ENCODE measurements around the gene PLEKHM2.

PLEKHM2 gene

GRCh38 chr1:15708486-15709137 lies 24.5 kb downstream of the PLEKHM2 start:
- H3K36me3 ChIP-seq (ENCODE audit: control insufficient read depth in 1 of 2, insufficient read depth in 2 of 2, low read length in 2 of 2), result peaks cover 0 to 8% of the 10 kb centered on the region in 2 donors
- H3K27ac ChIP-seq (ENCODE audit: low read depth, low read length), result no peak overlapping the region
- no peaks in the 10 kb centered on the region for H3K27me3 ChIP-seq (ENCODE audit: control insufficient read depth in 1 of 2, insufficient read depth in 2 of 2, low read length in 2 of 2)
- H3K4me3 ChIP-seq (ENCODE audit: low read depth in 1 of 2, low read length in 2 of 2), result no peak overlapping the region
- no peaks in the 10 kb centered on the region for H3K9me3 ChIP-seq (ENCODE audit: control insufficient read depth in 1 of 2, low read length in 2 of 2)
- H3K9ac ChIP-seq (ENCODE audit: low read depth in 1 of 2, low read length in 2 of 2), result no peak overlapping the region
- H3K4me1 ChIP-seq (ENCODE audit: control insufficient read depth in 1 of 2, insufficient read depth in 2 of 2, low read length in 2 of 2), result peaks cover 9 to 12% of the 10 kb centered on the region in 2 donors

GRCh38 chr1:15709226-15709625 lies 25.1 kb downstream of the PLEKHM2 start:
- peaks cover 4 to 6% of the 10 kb centered on the region in 2 donors for H3K4me1 ChIP-seq (ENCODE audit: control insufficient read depth in 1 of 2, insufficient read depth in 2 of 2, low read length in 2 of 2)
- no peak overlapping the region for H3K9ac ChIP-seq (ENCODE audit: low read depth in 1 of 2, low read length in 2 of 2)
- H3K36me3 ChIP-seq (ENCODE audit: control insufficient read depth in 1 of 2, insufficient read depth in 2 of 2, low read length in 2 of 2), result peaks cover 0 to 8% of the 10 kb centered on the region in 2 donors
- no peak overlapping the region for H3K27ac ChIP-seq (ENCODE audit: low read depth, low read length)
- no peak overlapping the region for H3K4me3 ChIP-seq (ENCODE audit: low read depth in 1 of 2, low read length in 2 of 2)
- H3K27me3 ChIP-seq (ENCODE audit: control insufficient read depth in 1 of 2, insufficient read depth in 2 of 2, low read length in 2 of 2), result no peaks in the 10 kb centered on the region
- no peaks in the 10 kb centered on the region for H3K9me3 ChIP-seq (ENCODE audit: control insufficient read depth in 1 of 2, low read length in 2 of 2)

GRCh38 chr1:15712168-15712567 lies 28.0 kb downstream of the PLEKHM2 start:
- Histone ChIP-seq H3K27ac (ENCODE audit: low read depth, low read length) (no peak overlapping the region), H3K36me3 (ENCODE audit: control insufficient read depth in 1 of 2, insufficient read depth in 2 of 2, low read length in 2 of 2) (peaks cover 8 to 22% of the 10 kb centered on the region in 2 donors), H3K4me3 (ENCODE audit: low read depth in 1 of 2, low read length in 2 of 2) (no peak overlapping the region), H3K4me1 (ENCODE audit: control insufficient read depth in 1 of 2, insufficient read depth in 2 of 2, low read length in 2 of 2) (no peaks in the 10 kb centered on the region), H3K9me3 (ENCODE audit: control insufficient read depth in 1 of 2, low read length in 2 of 2) (no peaks in the 10 kb centered on the region), H3K27me3 (ENCODE audit: control insufficient read depth in 1 of 2, insufficient read depth in 2 of 2, low read length in 2 of 2) (no peaks in the 10 kb centered on the region), H3K9ac (ENCODE audit: low read depth in 1 of 2, low read length in 2 of 2) (no peak overlapping the region)

- H3K4me3 ChIP-seq (ENCODE audit: low read depth in 1 of 2, low read length in 2 of 2), result no peak overlapping the region
- no peak overlapping the region for H3K27ac ChIP-seq (ENCODE audit: low read depth, low read length)
- peaks cover 23 to 43% of the 10 kb centered on the region in 2 donors for H3K36me3 ChIP-seq (ENCODE audit: control insufficient read depth in 1 of 2, insufficient read depth in 2 of 2, low read length in 2 of 2)
- no peaks in the 10 kb centered on the region for H3K9me3 ChIP-seq (ENCODE audit: control insufficient read depth in 1 of 2, low read length in 2 of 2)
- no peaks in the 10 kb centered on the region for H3K27me3 ChIP-seq (ENCODE audit: control insufficient read depth in 1 of 2, insufficient read depth in 2 of 2, low read length in 2 of 2)
- H3K4me1 ChIP-seq (ENCODE audit: control insufficient read depth in 1 of 2, insufficient read depth in 2 of 2, low read length in 2 of 2), result no peaks in the 10 kb centered on the region
- no peak overlapping the region for H3K9ac ChIP-seq (ENCODE audit: low read depth in 1 of 2, low read length in 2 of 2)
Observed at GRCh38 chr1:15714406-15715136, 30.5 kb downstream of the PLEKHM2 start.

- no peaks in the 10 kb centered on the region for H3K9me3 ChIP-seq (ENCODE audit: control insufficient read depth in 1 of 2, low read length in 2 of 2)
- H3K4me3 ChIP-seq (ENCODE audit: low read depth in 1 of 2, low read length in 2 of 2), result no peak overlapping the region
- H3K27me3 ChIP-seq (ENCODE audit: control insufficient read depth in 1 of 2, insufficient read depth in 2 of 2, low read length in 2 of 2), result no peaks in the 10 kb centered on the region
- H3K9ac ChIP-seq (ENCODE audit: low read depth in 1 of 2, low read length in 2 of 2), result no peak overlapping the region
- H3K4me1 ChIP-seq (ENCODE audit: control insufficient read depth in 1 of 2, insufficient read depth in 2 of 2, low read length in 2 of 2), result no peaks in the 10 kb centered on the region
- peaks cover 29 to 68% of the 10 kb centered on the region in 2 donors for H3K36me3 ChIP-seq (ENCODE audit: control insufficient read depth in 1 of 2, insufficient read depth in 2 of 2, low read length in 2 of 2)
- no peak overlapping the region for H3K27ac ChIP-seq (ENCODE audit: low read depth, low read length)
Observed at GRCh38 chr1:15717418-15718125, 33.5 kb downstream of the PLEKHM2 start.

GRCh38 chr1:15718199-15718601 lies 34.1 kb downstream of the PLEKHM2 start:
- Histone ChIP-seq H3K4me1 (ENCODE audit: control insufficient read depth in 1 of 2, insufficient read depth in 2 of 2, low read length in 2 of 2) (no peaks in the 10 kb centered on the region), H3K4me3 (ENCODE audit: low read depth in 1 of 2, low read length in 2 of 2) (no peak overlapping the region), H3K27ac (ENCODE audit: low read depth, low read length) (no peak overlapping the region), H3K9me3 (ENCODE audit: control insufficient read depth in 1 of 2, low read length in 2 of 2) (no peaks in the 10 kb centered on the region), H3K9ac (ENCODE audit: low read depth in 1 of 2, low read length in 2 of 2) (no peak overlapping the region), H3K36me3 (ENCODE audit: control insufficient read depth in 1 of 2, insufficient read depth in 2 of 2, low read length in 2 of 2) (peaks cover 29 to 75% of the 10 kb centered on the region in 2 donors), H3K27me3 (ENCODE audit: control insufficient read depth in 1 of 2, insufficient read depth in 2 of 2, low read length in 2 of 2) (no peaks in the 10 kb centered on the region)

- Histone ChIP-seq H3K27me3 (ENCODE audit: control insufficient read depth in 1 of 2, insufficient read depth in 2 of 2, low read length in 2 of 2) (no peaks in the 10 kb centered on the region), H3K27ac (ENCODE audit: low read depth, low read length) (no peak overlapping the region), H3K4me1 (ENCODE audit: control insufficient read depth in 1 of 2, insufficient read depth in 2 of 2, low read length in 2 of 2) (no peaks in the 10 kb centered on the region), H3K4me3 (ENCODE audit: low read depth in 1 of 2, low read length in 2 of 2) (no peak overlapping the region), H3K9me3 (ENCODE audit: control insufficient read depth in 1 of 2, low read length in 2 of 2) (no peaks in the 10 kb centered on the region), H3K36me3 (ENCODE audit: control insufficient read depth in 1 of 2, insufficient read depth in 2 of 2, low read length in 2 of 2) (peaks cover 29 to 82% of the 10 kb centered on the region in 2 donors), H3K9ac (ENCODE audit: low read depth in 1 of 2, low read length in 2 of 2) (no peak overlapping the region)
Observed at GRCh38 chr1:15719381-15720120, 35.4 kb downstream of the PLEKHM2 start.

GRCh38 chr1:15720861-15721260 lies 36.7 kb downstream of the PLEKHM2 start:
- H3K9ac ChIP-seq (ENCODE audit: low read depth in 1 of 2, low read length in 2 of 2), result no peak overlapping the region
- peaks cover 36 to 88% of the 10 kb centered on the region in 2 donors for H3K36me3 ChIP-seq (ENCODE audit: control insufficient read depth in 1 of 2, insufficient read depth in 2 of 2, low read length in 2 of 2)
- no peaks in the 10 kb centered on the region for H3K27me3 ChIP-seq (ENCODE audit: control insufficient read depth in 1 of 2, insufficient read depth in 2 of 2, low read length in 2 of 2)
- no peaks in the 10 kb centered on the region for H3K4me1 ChIP-seq (ENCODE audit: control insufficient read depth in 1 of 2, insufficient read depth in 2 of 2, low read length in 2 of 2)
- no peak overlapping the region for H3K4me3 ChIP-seq (ENCODE audit: low read depth in 1 of 2, low read length in 2 of 2)
- H3K9me3 ChIP-seq (ENCODE audit: control insufficient read depth in 1 of 2, low read length in 2 of 2), result no peaks in the 10 kb centered on the region
- H3K27ac ChIP-seq (ENCODE audit: low read depth, low read length), result no peak overlapping the region

GRCh38 chr1:15722411-15722810 lies 38.3 kb downstream of the PLEKHM2 start:
- no peak overlapping the region for H3K27ac ChIP-seq (ENCODE audit: low read depth, low read length)

More at GRCh38 chr1:15722411-15722810, 38.3 kb downstream of the PLEKHM2 start:
- Histone ChIP-seq H3K36me3 (ENCODE audit: control insufficient read depth in 1 of 2, insufficient read depth in 2 of 2, low read length in 2 of 2) (peaks cover 37 to 88% of the 10 kb centered on the region in 2 donors), H3K9me3 (ENCODE audit: control insufficient read depth in 1 of 2, low read length in 2 of 2) (no peaks in the 10 kb centered on the region), H3K4me1 (ENCODE audit: control insufficient read depth in 1 of 2, insufficient read depth in 2 of 2, low read length in 2 of 2) (no peaks in the 10 kb centered on the region), H3K27me3 (ENCODE audit: control insufficient read depth in 1 of 2, insufficient read depth in 2 of 2, low read length in 2 of 2) (no peaks in the 10 kb centered on the region), H3K9ac (ENCODE audit: low read depth in 1 of 2, low read length in 2 of 2) (no peak overlapping the region), H3K4me3 (ENCODE audit: low read depth in 1 of 2, low read length in 2 of 2) (no peak overlapping the region)
